ENCODE measurements around the gene UFD1. TPM values are rescaled to one million over a fixed set of nuclear protein-coding genes. Genes with fewer than 3 reads are reported as not detected.
A peak's percentile ranks its signal among the peaks of the same experiment; 100 is the strongest.

Gene UFD1
- total and polyA plus RNA-seq, 9 of the 15 experiments (the other 6 are each of a cell fraction or from before 2014, with no cell fraction given) = 238 to 645 (median 363) TPM

GRCh38 chr22:19498866-19499190 is 19.8 kb upstream of the UFD1 start (continued):
- no peak for TF ChIP-seq SRF (CRISPR knock-in tag; IDR thresholded peaks at IDR 0.05)

- WGBS (ENCODE audit: insufficient coverage, low coverage, missing lambda C conversion rate) = 95% methylated on average over 7 of the region's 7 CpGs
- no peaks in the 10 kb centered on the region for H3K79me2 ChIP-seq (ENCODE audit: control insufficient read depth, insufficient read depth, low read length)
- H3K9me3 ChIP-seq (replicated peaks; ENCODE audit: control insufficient read depth, insufficient read depth, low read depth, low read length) = no peaks in the 10 kb centered on the region
- H2AFZ ChIP-seq (ENCODE audit: low read depth, low read length) = no peak overlapping the region
- ChIA-PET CTCF (ENCODE audit: low intra/inter-chr PET ratio) (no interaction called here), POLR2A (interaction anchor here (0.5 to 5.1 kb wide), 17 partner anchors 10 to 1528 kb away, joined by 3 to 46 read pairs (median 4); partner anchors contain the start of genes CDC45 and UFD1)
- no peak overlapping the region for H3K4me2 ChIP-seq (ENCODE audit: insufficient read depth, low read length)
- FAIRE-seq = no peak
- no peaks in the 10 kb centered on the region; a peak in 2 of 5 replicates for H3K4me1 ChIP-seq (replicated peaks in 1 of 2; ENCODE audit: control insufficient read depth in 2 of 2, insufficient read depth in 2 of 2, low read length in 2 of 2)
- DNase-seq (ENCODE audit: extremely low read depth in 1 of 4, low spot score in 3 of 4) = peak in 1 of 4 experiments; percentile 43
- H4K20me1 ChIP-seq (replicated peaks; ENCODE audit: control insufficient read depth, insufficient read depth, low read length) = no peaks in the 10 kb centered on the region; the same call in 1 of the 2 replicates
- intact Hi-C loops (cut with micrococcal nuclease) (no loop called here), in situ Hi-C loops (cut with MboI) (no loop called here)
- no peak overlapping the region for H3K4me3 ChIP-seq
- ATAC-seq = no peak; the same call in 1 of the 3 replicates
- BruUV-seq (replicated peaks) = no TSS peak
- H3K27me3 ChIP-seq (ENCODE audit: control insufficient read depth in 2 of 2, insufficient read depth in 2 of 2, low read length in 2 of 2) = no peaks in the 10 kb centered on the region
- peaks cover 100% of the 10 kb centered on the region for H3K36me3 ChIP-seq (ENCODE audit: control insufficient read depth, insufficient read depth, low read length)
- H3K9ac ChIP-seq (ENCODE audit: insufficient read depth in 1 of 2, low read depth in 2 of 2, low read length in 2 of 2) = 0 out of 4 replicates have a peak overlapping the region, but pooled peaks of 1 of the 2 experiments have one; percentile 8
- H3K9me1 ChIP-seq (ENCODE audit: control insufficient read depth, insufficient read depth, low read length) = no peaks in the 10 kb centered on the region
- H3K27ac ChIP-seq (ENCODE audit: extremely low read depth, low read depth, low read length) = no peak overlapping the region
- TF ChIP-seq ZBTB1 (CRISPR knock-in tag; IDR thresholded peaks at IDR 0.05; ENCODE audit: borderline replicate concordance, low read depth) (0 out of 2 replicates have a peak, but pooled peaks have one; percentile 20), DACH1 (IDR thresholded peaks at IDR 0.05; ENCODE audit: partially characterized antibody) (no peak), ZNF609 (CRISPR knock-in tag; IDR thresholded peaks at IDR 0.05; ENCODE audit: borderline replicate concordance) (0 out of 2 replicates have a peak, but pooled peaks have one; percentile 53), TOE1 (IDR thresholded peaks at IDR 0.05; ENCODE audit: borderline replicate concordance) (no peak), TOE1 (CRISPR knock-in tag; IDR thresholded peaks at IDR 0.05; ENCODE audit: borderline replicate concordance, low read depth) (0 out of 2 replicates have a peak, but pooled peaks have one; percentile 19), ETS1 (conservative IDR thresholded peaks at IDR 0.05; ENCODE audit: control insufficient read depth, low read depth, low read length) (no peak), NFE2L1 (tag; IDR thresholded peaks at IDR 0.05; ENCODE audit: borderline replicate concordance, low read depth) (no peak), POLR2A (conservative IDR thresholded peaks at IDR 0.05) (peak; percentile 44), POLR2AphosphoS5 (IDR thresholded peaks at IDR 0.05; ENCODE audit: control insufficient read depth, insufficient read depth, low read depth, low read length) (peak; percentile 62; the same call in 1 of the 2 replicates), HINFP (tag; conservative IDR thresholded peaks at IDR 0.05; ENCODE audit: low read depth) (no peak)
Observed at GRCh38 chr22:19498154-19498865, 19.3 kb upstream of the UFD1 start.
